Erythroblast (primary cell): Measurements from ENCODE around the gene H2BK1.

Experiments used
- GATA1 ChIP-seq: IDR thresholded peaks from 2 replicates; pipeline ENCODE4 v1.6.1; 2011; ENCODE audit warnings: low read depth, mild to moderate bottlenecking, control low read depth, low read length, moderate library complexity
- POLR2A ChIP-seq: IDR thresholded peaks from 2 replicates; pipeline ENCODE4 v1.6.1; 2011; ENCODE audit warnings: mild to moderate bottlenecking, low read length

DNA sequence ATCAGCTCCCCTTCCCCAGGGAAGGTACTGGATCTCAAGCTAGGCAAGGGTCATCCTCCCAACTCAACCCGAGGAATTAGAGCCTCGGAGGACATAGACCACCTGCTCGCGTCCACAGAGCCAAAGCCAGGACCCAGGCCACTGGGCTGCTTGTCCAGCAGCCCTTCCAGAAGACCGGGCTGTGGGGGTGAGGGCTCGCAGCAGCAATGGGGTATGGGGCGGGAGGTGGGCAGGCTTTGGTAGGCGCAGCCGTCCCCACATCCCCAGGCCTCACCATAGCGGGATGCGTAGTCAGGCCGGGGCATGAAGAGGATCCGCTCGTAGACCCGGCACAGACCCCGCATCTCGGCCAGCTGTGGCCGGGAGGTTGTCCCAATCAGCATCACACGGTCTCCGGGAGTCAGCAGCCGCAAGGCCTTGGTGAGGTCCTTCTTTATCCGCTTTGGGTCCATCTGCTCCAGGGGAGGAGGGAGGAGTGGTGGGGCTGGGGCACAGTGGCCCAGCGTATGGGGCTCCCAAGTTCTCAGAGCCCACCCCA lies 18.2 kb downstream of the H2BK1 start:
- TF ChIP-seq POLR2A (no peak), GATA1 (no peak)
